HK-2 (cell line): Measurements from ENCODE around the gene CELA2B.

Experiments
- DNase-seq: peaks from one replicate; pipeline ENCODE4 v3.0.0-alpha.2; 2018; ENCODE audit not compliant: unreplicated experiment

Gene CELA2B

GRCh38 chr1:15526021-15526489, 50.2 kb downstream of the CELA2B start:
- DNase-seq = no peak

GRCh38 chr1:15526490-15527339, 50.8 kb downstream of the CELA2B start, which contains the start of gene DNAJC16:
Gene DNAJC16, plus strand, starts transcription at chr1:15526848. Its CDS starts 2,258 bp downstream, at chr1:15529106.
- DNase-seq = peak; percentile 99

- DNase-seq = peak; percentile 26
Observed at GRCh38 chr1:15531003-15531402, 55.1 kb downstream of the CELA2B start.

- DNase-seq = no peak
Observed at GRCh38 chr1:15531682-15532081, 55.8 kb downstream of the CELA2B start.

- DNase-seq = no peak
Observed at GRCh38 chr1:15538771-15539170, 62.9 kb downstream of the CELA2B start.

- DNase-seq = no peak
Observed at GRCh38 chr1:15540186-15540585, 64.3 kb downstream of the CELA2B start.
